Spleen (tissue), 7 donors: ENCODE measurements around the gene SUN1.

Source experiments
- POLR2AphosphoS5 ChIP-seq, 3 donors: sonication (generic); formaldehyde crosslinking; IDR thresholded peaks; one replicate each; pipeline ENCODE4 v1.5.1; 2017; ENCODE audit warnings: antibody characterized with exemption in 3 of 3
- TF ChIP-seq, protein P1 (sequence below), 11 experiments: fragments of 200-600 bp in 7 of 11; fragments of 450-650 bp in 4 of 11; sonication (generic) in 4 of 11; IDR thresholded peaks in 8 of 11; conservative IDR thresholded peaks in 3 of 11; 1 replicate in 7 of 11; 2 replicates in 4 of 11; pipeline versions ENCODE4 v1.4.0 to v1.8.0; 2016 to 2021; ENCODE audit warnings: antibody characterized with exemption in 11 of 11, inconsistent platforms in 4 of 11, mild to moderate bottlenecking in 1 of 11
- donor health status: DM: no; HTN: no; CAD: no; lungs with moderate emphysema.
- donor health status: DM: no; HTN: no; CAD: no.
- donor health status: DM: no; HTN: no; CAD: no.

- TF ChIP-seq POLR2AphosphoS5 (IDR thresholded peaks at IDR 0.05) = no peak
- TF ChIP-seq, protein P1, sequence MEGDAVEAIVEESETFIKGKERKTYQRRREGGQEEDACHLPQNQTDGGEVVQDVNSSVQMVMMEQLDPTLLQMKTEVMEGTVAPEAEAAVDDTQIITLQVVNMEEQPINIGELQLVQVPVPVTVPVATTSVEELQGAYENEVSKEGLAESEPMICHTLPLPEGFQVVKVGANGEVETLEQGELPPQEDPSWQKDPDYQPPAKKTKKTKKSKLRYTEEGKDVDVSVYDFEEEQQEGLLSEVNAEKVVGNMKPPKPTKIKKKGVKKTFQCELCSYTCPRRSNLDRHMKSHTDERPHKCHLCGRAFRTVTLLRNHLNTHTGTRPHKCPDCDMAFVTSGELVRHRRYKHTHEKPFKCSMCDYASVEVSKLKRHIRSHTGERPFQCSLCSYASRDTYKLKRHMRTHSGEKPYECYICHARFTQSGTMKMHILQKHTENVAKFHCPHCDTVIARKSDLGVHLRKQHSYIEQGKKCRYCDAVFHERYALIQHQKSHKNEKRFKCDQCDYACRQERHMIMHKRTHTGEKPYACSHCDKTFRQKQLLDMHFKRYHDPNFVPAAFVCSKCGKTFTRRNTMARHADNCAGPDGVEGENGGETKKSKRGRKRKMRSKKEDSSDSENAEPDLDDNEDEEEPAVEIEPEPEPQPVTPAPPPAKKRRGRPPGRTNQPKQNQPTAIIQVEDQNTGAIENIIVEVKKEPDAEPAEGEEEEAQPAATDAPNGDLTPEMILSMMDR (IDR thresholded peaks at IDR 0.05 in 8 of 11, conservative IDR thresholded peaks at IDR 0.05 in 3 of 11) = no peak
Observed at GRCh38 chr7:855686-856369, 23.6 kb downstream of the SUN1 start.
